ENCODE results near the gene CD200R1.

DNA sequence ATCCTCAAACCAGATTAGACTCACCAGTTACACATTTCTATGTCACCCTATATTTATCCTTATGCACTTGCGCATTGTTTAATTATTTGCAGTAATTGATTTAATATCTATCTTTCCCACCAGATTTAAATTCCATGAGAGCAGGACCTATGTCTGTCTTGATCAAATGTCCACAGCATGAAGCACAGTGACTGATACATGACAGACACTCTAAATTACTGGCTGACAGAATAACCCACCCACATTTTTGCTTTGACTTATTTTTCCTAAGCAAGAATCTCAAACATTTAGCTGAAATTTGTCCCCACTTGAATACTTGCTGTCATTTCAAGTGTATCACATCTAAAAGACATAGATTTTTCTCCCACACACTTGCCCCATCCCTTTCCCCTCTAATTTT, 7.5 kb downstream of the CD200R1 start:
- TF ChIP-seq YY1 (IDR thresholded peaks at IDR 0.05; ENCODE audit: insufficient read depth, insufficient read length) = no peak
- TF ChIP-seq SUZ12 (IDR thresholded peaks at IDR 0.05; ENCODE audit: extremely low read depth, insufficient read depth, insufficient read length) = no peak
